ENCODE results near the gene POMGNT2.

DNA sequence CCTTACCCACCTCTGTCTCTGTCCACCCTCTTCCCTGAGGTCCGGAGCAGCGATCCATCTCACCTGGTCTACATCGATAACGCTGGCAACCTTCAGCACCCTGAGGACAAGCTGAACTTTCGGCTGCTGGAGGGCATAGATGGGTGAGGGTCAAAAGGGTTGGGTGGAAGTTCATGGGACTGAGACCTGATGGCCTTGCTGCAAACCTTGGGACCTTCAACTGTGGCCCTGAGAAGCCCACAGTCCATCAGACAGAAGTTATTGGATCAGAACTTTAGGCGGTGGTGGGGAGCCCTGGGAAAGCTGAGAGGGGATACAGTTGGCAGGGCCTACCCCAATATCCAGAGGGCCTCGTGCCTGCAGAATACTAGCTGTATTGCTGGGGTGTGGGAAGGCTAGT lies 50.5 kb downstream of the POMGNT2 start:
- no peak for TF ChIP-seq POLR2AphosphoS5 (IDR thresholded peaks at IDR 0.05; ENCODE audit: low read depth)
- TF ChIP-seq, protein P1, sequence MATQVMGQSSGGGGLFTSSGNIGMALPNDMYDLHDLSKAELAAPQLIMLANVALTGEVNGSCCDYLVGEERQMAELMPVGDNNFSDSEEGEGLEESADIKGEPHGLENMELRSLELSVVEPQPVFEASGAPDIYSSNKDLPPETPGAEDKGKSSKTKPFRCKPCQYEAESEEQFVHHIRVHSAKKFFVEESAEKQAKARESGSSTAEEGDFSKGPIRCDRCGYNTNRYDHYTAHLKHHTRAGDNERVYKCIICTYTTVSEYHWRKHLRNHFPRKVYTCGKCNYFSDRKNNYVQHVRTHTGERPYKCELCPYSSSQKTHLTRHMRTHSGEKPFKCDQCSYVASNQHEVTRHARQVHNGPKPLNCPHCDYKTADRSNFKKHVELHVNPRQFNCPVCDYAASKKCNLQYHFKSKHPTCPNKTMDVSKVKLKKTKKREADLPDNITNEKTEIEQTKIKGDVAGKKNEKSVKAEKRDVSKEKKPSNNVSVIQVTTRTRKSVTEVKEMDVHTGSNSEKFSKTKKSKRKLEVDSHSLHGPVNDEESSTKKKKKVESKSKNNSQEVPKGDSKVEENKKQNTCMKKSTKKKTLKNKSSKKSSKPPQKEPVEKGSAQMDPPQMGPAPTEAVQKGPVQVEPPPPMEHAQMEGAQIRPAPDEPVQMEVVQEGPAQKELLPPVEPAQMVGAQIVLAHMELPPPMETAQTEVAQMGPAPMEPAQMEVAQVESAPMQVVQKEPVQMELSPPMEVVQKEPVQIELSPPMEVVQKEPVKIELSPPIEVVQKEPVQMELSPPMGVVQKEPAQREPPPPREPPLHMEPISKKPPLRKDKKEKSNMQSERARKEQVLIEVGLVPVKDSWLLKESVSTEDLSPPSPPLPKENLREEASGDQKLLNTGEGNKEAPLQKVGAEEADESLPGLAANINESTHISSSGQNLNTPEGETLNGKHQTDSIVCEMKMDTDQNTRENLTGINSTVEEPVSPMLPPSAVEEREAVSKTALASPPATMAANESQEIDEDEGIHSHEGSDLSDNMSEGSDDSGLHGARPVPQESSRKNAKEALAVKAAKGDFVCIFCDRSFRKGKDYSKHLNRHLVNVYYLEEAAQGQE (IDR thresholded peaks at IDR 0.05; ENCODE audit: insufficient replicate concordance, low read depth), result no peak
- TF ChIP-seq, protein P2, sequence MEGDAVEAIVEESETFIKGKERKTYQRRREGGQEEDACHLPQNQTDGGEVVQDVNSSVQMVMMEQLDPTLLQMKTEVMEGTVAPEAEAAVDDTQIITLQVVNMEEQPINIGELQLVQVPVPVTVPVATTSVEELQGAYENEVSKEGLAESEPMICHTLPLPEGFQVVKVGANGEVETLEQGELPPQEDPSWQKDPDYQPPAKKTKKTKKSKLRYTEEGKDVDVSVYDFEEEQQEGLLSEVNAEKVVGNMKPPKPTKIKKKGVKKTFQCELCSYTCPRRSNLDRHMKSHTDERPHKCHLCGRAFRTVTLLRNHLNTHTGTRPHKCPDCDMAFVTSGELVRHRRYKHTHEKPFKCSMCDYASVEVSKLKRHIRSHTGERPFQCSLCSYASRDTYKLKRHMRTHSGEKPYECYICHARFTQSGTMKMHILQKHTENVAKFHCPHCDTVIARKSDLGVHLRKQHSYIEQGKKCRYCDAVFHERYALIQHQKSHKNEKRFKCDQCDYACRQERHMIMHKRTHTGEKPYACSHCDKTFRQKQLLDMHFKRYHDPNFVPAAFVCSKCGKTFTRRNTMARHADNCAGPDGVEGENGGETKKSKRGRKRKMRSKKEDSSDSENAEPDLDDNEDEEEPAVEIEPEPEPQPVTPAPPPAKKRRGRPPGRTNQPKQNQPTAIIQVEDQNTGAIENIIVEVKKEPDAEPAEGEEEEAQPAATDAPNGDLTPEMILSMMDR (IDR thresholded peaks at IDR 0.05; ENCODE audit: insufficient read depth, low read length), result no peak
